HG03378 (cell line): ENCODE data around the gene PHC2.
"Not testable (repeated sequence)": the region's sequence is repeated elsewhere in the genome, so short reads cannot be mapped to it uniquely, and the experiment has no call there.

ENCODE experiments used
- ATAC-seq: cut with Tn5 transposase; IDR thresholded peaks from one replicate; pipeline ENCODE4 v1.9.1; 2021; ENCODE audit warnings: mild to moderate bottlenecking, moderate library complexity; ENCODE audit not compliant: unreplicated experiment

The PHC2 gene

DNA sequence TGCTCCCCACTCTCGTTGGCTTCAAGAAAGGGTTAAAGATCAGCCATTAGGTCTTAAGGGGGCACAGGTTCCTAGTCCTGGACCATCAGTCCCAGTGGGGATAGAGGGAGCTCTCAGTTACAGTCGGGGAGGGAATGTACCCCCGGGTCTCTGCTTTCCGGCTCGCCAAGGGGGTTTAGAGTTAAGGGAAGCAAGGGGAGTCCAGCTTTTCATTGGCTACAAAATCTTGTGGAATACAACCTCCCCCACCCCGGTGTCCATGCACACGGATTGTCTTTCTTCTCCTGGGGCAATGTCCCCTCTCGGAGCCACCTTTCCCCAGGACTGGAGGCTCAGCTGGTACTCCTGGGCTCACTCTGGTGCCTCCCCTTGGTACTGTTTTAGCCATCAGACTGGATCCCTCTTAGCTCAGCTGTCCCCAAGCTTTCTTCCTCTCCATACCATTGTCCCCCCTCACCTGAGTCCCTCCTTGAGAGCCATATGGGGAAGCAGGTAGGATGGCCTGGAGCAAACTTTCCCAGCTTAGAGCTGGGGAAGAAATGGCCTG, 110.2 kb downstream of the PHC2 start, which contains the start of gene A3GALT2:
Gene A3GALT2, minus strand, starts transcription at position 480 of the 547 bp plus-strand sequence. Its CDS starts 0 bp downstream, at position 480.
- no peak for ATAC-seq

- ATAC-seq = no peak
Measured at GRCh38 chr1:33319949-33320618, 110.8 kb downstream of the PHC2 start.

- no peak for ATAC-seq
Measured at GRCh38 chr1:33319186-33319948, 111.5 kb downstream of the PHC2 start.

DNA sequence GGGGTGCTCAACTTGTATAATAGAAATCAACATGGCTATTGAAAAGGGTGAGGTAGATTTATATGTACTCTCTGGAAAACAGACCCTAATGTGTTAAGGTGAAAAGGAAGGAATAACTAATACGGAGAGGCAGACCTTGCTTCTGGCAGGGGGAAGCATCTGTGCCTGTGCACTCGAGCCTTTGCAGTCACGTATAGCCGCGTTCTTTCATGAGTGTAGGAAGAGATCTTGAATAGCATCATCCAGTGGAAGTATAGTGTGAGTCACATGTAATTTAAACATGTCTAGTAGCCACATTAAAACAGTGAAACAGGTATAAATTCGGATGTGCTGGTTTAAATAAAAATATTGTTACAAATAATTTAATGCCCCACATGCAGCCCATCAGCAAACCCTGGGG, 112.9 kb downstream of the PHC2 start:
- no peak for ATAC-seq

GRCh38 chr1:33317354-33317753, 113.5 kb downstream of the PHC2 start:
- ATAC-seq = no peak

GRCh38 chr1:33316601-33317000, 114.3 kb downstream of the PHC2 start:
- no peak for ATAC-seq

DNA sequence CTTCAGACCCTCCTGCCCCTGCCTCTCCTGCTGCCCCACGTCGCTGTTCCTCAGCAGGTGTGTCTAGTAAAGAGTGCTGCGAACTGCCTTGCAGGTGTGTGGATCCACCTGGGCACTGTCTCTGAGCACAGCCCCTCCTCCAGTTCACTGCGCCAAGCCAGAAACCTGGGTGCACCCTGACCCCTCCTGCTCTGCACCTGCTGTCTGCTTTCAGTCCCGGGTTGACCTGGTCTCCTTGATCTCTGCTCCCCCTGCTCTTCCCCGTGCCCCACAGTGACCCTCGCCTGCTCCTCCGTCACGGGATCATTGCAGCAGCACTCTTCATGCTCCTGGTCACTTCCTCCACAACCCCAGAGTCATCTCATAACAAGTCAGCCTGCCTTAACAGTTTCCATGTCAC, 116.5 kb downstream of the PHC2 start:
- ATAC-seq = no peak

DNA sequence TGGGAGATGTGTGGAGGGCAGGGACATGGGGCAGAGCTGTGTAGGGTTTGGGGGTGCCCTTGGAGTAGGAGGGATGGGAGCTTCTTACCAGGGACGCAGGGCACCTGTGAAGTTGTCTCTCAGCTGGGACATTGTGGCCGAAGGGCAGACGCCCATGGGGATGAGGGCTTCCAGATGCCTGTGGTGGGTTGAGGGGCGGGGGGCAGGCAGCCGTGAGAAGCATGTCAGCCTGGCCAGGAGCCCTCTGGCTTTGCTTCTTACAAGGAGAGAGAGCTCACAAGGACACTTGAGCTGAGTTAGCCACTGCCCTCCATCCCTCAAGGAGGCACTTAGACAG, 118.5 kb downstream of the PHC2 start:
- ATAC-seq = no peak

- no peak for ATAC-seq
Measured at GRCh38 chr1:33311706-33312412, 119.0 kb downstream of the PHC2 start.

DNA sequence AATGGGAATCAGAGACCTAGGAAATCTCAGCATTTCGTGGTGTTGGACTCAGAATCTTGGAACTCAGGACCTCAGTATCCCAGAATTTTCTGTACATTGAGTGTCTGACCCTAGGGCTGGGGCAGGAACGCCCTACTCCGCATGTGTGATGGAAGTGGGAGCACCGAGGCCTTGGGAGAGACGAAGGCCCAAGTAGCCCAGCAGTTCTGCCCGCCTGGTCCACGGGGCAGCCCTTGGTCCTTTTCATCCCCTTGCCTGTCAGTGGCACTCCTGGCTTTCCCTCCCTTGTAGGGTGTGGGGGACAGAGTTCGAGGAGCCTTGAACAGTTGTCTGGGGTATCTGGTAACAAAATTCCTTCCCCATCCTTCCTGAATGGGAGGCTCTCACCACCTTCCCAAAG, 120.2 kb downstream of the PHC2 start:
- no peak for ATAC-seq

- not testable (repeated sequence) for ATAC-seq
Measured at GRCh38 chr1:33309351-33309750, 121.5 kb downstream of the PHC2 start.

GRCh38 chr1:33307494-33307864, 123.4 kb downstream of the PHC2 start:
- no peak for ATAC-seq

- no peak for ATAC-seq
Measured at GRCh38 chr1:33306653-33307493, 124.0 kb downstream of the PHC2 start.

- no peak for ATAC-seq
Measured at GRCh38 chr1:33305816-33306652, 124.9 kb downstream of the PHC2 start.

DNA sequence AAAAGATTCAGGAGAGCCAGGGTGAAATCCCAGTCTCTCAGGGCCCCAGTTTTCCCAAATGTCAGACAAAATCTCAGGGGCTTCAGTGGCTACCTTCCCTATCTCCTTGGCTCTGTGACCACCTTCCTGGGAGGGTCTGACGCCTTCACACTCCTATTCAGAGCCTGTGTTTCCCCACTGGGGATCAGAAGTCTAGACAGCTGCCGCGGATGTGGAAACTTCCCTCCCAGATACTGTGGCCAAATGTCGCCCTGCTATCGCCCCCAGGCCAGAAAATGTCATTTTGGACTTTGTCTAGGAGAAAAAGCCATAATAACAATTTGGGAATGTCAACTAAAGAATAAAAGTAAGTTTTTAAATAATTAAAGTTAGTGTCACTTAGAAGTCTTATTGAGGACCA, 125.9 kb downstream of the PHC2 start:
- ATAC-seq = no peak

DNA sequence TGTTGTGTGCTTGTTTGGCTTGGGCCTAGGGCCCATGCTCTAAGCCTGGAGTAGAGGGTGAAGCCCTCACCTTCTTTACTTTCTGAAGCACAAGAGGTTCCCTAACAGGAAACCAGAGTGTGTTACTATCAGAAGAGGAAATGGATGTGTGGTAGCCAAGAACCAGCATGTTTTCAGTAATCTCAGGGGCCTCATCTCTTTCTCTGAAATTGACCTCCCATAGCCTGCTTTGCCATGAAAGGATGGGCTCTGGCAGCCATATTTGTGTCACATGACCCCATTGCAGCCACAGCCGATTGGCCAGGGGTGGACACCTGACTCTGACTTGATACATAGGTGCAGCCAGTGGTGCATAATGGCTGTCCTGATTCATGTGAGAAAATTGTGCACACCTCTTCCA, 128.6 kb downstream of the PHC2 start:
- no peak for ATAC-seq

DNA sequence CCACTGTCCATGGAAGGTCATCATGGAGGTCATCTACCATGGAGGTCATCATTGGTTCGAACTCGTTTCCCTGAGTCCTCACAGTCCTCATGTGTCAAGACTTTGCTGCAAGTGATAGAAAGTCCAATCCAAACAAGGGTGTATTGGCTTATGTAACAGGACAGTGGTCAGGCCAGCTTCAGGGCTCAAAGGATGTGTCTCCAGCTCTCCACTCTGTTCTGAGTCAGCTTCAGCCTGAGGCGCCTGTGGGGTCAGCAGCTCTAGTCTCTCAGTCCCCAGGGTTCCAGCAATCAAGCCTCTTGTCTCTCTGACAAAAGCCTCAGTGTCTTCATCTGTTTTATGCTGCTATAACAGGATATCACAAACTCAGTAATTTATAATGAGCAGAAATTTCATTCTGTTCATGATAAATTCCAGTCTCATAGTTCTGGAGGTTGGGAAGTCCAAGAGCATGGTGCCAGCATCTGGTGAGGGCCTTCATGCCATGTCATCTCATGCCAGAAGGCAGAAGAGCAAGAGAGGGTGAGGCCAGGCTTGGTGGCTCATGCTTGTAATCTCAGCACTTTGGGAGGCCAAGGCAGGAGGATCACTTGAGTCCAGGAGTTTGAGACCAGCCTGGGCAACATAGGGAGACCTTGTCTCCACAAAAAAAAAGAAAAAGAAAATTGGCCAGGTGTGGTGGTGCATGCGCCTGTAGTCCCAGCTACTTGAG, 129.5 kb downstream of the PHC2 start:
- no peak for ATAC-seq

DNA sequence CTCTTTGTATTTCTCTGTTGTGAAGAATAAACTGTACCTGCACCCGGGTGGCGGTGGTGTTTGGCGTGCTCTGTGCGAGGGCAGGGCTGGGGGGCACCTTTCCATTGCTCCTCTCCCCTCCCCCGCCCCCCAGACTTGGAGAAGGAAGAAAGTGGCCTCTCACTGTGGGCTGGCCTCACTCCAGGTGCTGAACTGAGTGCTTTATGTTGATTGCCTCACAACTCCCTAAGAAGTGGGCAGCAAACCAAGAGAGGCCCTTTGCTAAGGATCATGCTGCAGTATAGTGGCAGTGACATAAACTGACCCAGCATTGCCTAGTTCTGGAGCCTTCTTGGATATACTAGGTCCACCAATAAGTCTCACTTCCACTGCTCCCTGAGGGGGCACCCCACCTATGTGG, 130.2 kb downstream of the PHC2 start:
- ATAC-seq = no peak

- no peak for ATAC-seq
Measured at GRCh38 chr1:33299461-33300155, 131.3 kb downstream of the PHC2 start.
